H1 (cell line): Measurements from ENCODE around the gene BBX. TPM values are rescaled to one million over a fixed set of nuclear protein-coding genes. Genes with fewer than 3 reads are reported as not detected.

Source experiments
- CEBPB ChIP-seq: IDR thresholded peaks from 2 replicates; pipeline ENCODE4 v1.6.1; 2012; ENCODE audit warnings: low read depth, low read length
- KDM5A ChIP-seq: fragments of 200-600 bp; IDR thresholded peaks from 2 replicates; pipeline ENCODE4 v1.7.1; 2012; ENCODE audit warnings: mild to moderate bottlenecking, low read length, inconsistent platforms, mixed read lengths
- polyA plus RNA-seq, 7 experiments: library from polyadenylated mRNA; depleted of rRNA in 3 of 7; stranded (reverse) in 5 of 7; unstranded in 2 of 7; fragments of >200 nt in 5 of 7; fragments of 200-250 nt in 2 of 7; gene quantifications; 1 replicate in 5 of 7; 2 replicates in 1 of 7; 4 replicates in 1 of 7; pipeline versions ENCODE4 v1.2.1 to v1.2.3, GENCODE V29; 2011 to 2013; ENCODE audit warnings: missing spikeins in 2 of 7, mixed read lengths in 2 of 7
- total RNA-seq: library from RNA; stranded (reverse); fragmentation: NEBNext Ultra II Directional; extraction: Animal tissue kit (Norgen Biotek cat#: 25700); gene quantifications from 2 replicates; pipeline ENCODE4 v1.2.1, GENCODE V29; 2021

BBX gene
- total and polyA plus RNA-seq, 2 of the 8 experiments (the other 6 are each of a cell fraction or from before 2014, with no cell fraction given), result 11.0 to 42.5 TPM

GRCh38 chr3:107684431-107684925 is 161.7 kb downstream of the BBX start (continued):
- TF ChIP-seq KDM5A (no peak), CEBPB (no peak)
